ENCODE data around the gene RAB40C. TPM values are rescaled to one million over a fixed set of nuclear protein-coding genes. Genes with fewer than 3 reads are reported as not detected.

RAB40C gene
- total and polyA plus RNA-seq, 2 donors (not counting 1 experiment from before 2014, with no cell fraction given): 3.2 to 11.6 TPM

GRCh38 chr16:559411-560203 is 30.3 kb upstream of the RAB40C start:
- H3K4me3 ChIP-seq (replicated peaks in 1 of 4; ENCODE audit: control extremely low read depth in 1 of 4, insufficient read depth in 1 of 4, low read depth in 3 of 4, low read length in 4 of 4): no peak overlapping the region
- no peak overlapping the region for H3K4me2 ChIP-seq (ENCODE audit: extremely low read depth, insufficient read depth, low read length)
- TF ChIP-seq, protein P1, sequence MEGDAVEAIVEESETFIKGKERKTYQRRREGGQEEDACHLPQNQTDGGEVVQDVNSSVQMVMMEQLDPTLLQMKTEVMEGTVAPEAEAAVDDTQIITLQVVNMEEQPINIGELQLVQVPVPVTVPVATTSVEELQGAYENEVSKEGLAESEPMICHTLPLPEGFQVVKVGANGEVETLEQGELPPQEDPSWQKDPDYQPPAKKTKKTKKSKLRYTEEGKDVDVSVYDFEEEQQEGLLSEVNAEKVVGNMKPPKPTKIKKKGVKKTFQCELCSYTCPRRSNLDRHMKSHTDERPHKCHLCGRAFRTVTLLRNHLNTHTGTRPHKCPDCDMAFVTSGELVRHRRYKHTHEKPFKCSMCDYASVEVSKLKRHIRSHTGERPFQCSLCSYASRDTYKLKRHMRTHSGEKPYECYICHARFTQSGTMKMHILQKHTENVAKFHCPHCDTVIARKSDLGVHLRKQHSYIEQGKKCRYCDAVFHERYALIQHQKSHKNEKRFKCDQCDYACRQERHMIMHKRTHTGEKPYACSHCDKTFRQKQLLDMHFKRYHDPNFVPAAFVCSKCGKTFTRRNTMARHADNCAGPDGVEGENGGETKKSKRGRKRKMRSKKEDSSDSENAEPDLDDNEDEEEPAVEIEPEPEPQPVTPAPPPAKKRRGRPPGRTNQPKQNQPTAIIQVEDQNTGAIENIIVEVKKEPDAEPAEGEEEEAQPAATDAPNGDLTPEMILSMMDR (conservative IDR thresholded peaks at IDR 0.05 in 1 of 2, IDR thresholded peaks at IDR 0.05 in 1 of 2; ENCODE audit: low read depth in 1 of 2, low read length in 2 of 2): no peak
- TF ChIP-seq EZH2 (IDR thresholded peaks at IDR 0.05; ENCODE audit: low read length, missing control alignments): peak; percentile 97
- H3K36me3 ChIP-seq (ENCODE audit: control insufficient read depth, insufficient read depth, low read length): no peaks in the 10 kb centered on the region
- no peaks in the 10 kb centered on the region for H3K9me3 ChIP-seq (ENCODE audit: control insufficient read depth, insufficient read depth, low read depth, low read length)
- no peaks in the 10 kb centered on the region for H3K79me2 ChIP-seq (ENCODE audit: control insufficient read depth, insufficient read depth, low read length)
- H3K27me3 ChIP-seq (ENCODE audit: control insufficient read depth, insufficient read depth, low read length): peaks cover 19% of the 10 kb centered on the region
- no peak overlapping the region for H3K9ac ChIP-seq (ENCODE audit: insufficient read depth, low read length)
- H4K20me1 ChIP-seq (ENCODE audit: control insufficient read depth, extremely low read depth, insufficient read depth, low read length): no peaks in the 10 kb centered on the region
- H2AFZ ChIP-seq (ENCODE audit: low read length): no peak overlapping the region
- no peaks in the 10 kb centered on the region for H3K4me1 ChIP-seq (ENCODE audit: control insufficient read depth, extremely low read depth, insufficient read depth, low read length)
- DNase-seq (ENCODE audit: low read depth in 2 of 2): no peak
- no peak overlapping the region for H3K27ac ChIP-seq (ENCODE audit: insufficient read depth, low read length)

- no peaks in the 10 kb centered on the region for H3K36me3 ChIP-seq (ENCODE audit: control insufficient read depth, insufficient read depth, low read length)
- no peak within 1 kb of the TSS for H2AFZ ChIP-seq (ENCODE audit: low read length)
- H4K20me1 ChIP-seq (ENCODE audit: control insufficient read depth, extremely low read depth, insufficient read depth, low read length): no peaks in the 10 kb centered on the region
- no peak within 1 kb of the TSS for H3K9ac ChIP-seq (ENCODE audit: insufficient read depth, low read length)
- H3K4me1 ChIP-seq (ENCODE audit: control insufficient read depth, extremely low read depth, insufficient read depth, low read length): no peaks in the 10 kb centered on the region
- H3K27ac ChIP-seq (ENCODE audit: insufficient read depth, low read length): no peak within 1 kb of the TSS
- no peak for TF ChIP-seq EZH2 (IDR thresholded peaks at IDR 0.05; ENCODE audit: low read length, missing control alignments)
- TF ChIP-seq, protein P1 (conservative IDR thresholded peaks at IDR 0.05 in 1 of 2, IDR thresholded peaks at IDR 0.05 in 1 of 2; ENCODE audit: low read depth in 1 of 2, low read length in 2 of 2): no peak
- H3K79me2 ChIP-seq (ENCODE audit: control insufficient read depth, insufficient read depth, low read length): no peaks in the 10 kb centered on the region
- DNase-seq (ENCODE audit: low read depth in 2 of 2): no peak
- H3K4me3 ChIP-seq (replicated peaks in 1 of 4; ENCODE audit: control extremely low read depth in 1 of 4, insufficient read depth in 1 of 4, low read depth in 3 of 4, low read length in 4 of 4): no peak within 1 kb of the TSS
- no peak within 1 kb of the TSS for H3K4me2 ChIP-seq (ENCODE audit: extremely low read depth, insufficient read depth, low read length)
- H3K27me3 ChIP-seq (ENCODE audit: control insufficient read depth, insufficient read depth, low read length): peaks cover 19% of the 10 kb centered on the region
- H3K9me3 ChIP-seq (ENCODE audit: control insufficient read depth, insufficient read depth, low read depth, low read length): no peaks in the 10 kb centered on the region
Observed at GRCh38 chr16:560204-560700, 29.6 kb upstream of the RAB40C start, which contains the start of gene PRR35. TSS of gene PRR35 (plus strand) at chr16:560394. CDS start at chr16:563295, 2,901 bp downstream.

- no peak overlapping the region for H3K9ac ChIP-seq (ENCODE audit: insufficient read depth, low read length)
- H2AFZ ChIP-seq (ENCODE audit: low read length): no peak overlapping the region
- peaks cover 19% of the 10 kb centered on the region for H3K27me3 ChIP-seq (ENCODE audit: control insufficient read depth, insufficient read depth, low read length)
- no peak overlapping the region for H3K27ac ChIP-seq (ENCODE audit: insufficient read depth, low read length)
- no peak overlapping the region for H3K4me2 ChIP-seq (ENCODE audit: extremely low read depth, insufficient read depth, low read length)
- H3K9me3 ChIP-seq (ENCODE audit: control insufficient read depth, insufficient read depth, low read depth, low read length): no peaks in the 10 kb centered on the region
- no peaks in the 10 kb centered on the region for H3K36me3 ChIP-seq (ENCODE audit: control insufficient read depth, insufficient read depth, low read length)
- no peaks in the 10 kb centered on the region for H3K79me2 ChIP-seq (ENCODE audit: control insufficient read depth, insufficient read depth, low read length)
- H3K4me3 ChIP-seq (replicated peaks in 1 of 4; ENCODE audit: control extremely low read depth in 1 of 4, insufficient read depth in 1 of 4, low read depth in 3 of 4, low read length in 4 of 4): no peak overlapping the region
- peaks cover 1% of the 10 kb centered on the region for H3K4me1 ChIP-seq (ENCODE audit: control insufficient read depth, extremely low read depth, insufficient read depth, low read length)
- no peaks in the 10 kb centered on the region for H4K20me1 ChIP-seq (ENCODE audit: control insufficient read depth, extremely low read depth, insufficient read depth, low read length)
- TF ChIP-seq EZH2 (IDR thresholded peaks at IDR 0.05; ENCODE audit: low read length, missing control alignments): peak; percentile 98
- TF ChIP-seq, protein P1 (conservative IDR thresholded peaks at IDR 0.05 in 1 of 2, IDR thresholded peaks at IDR 0.05 in 1 of 2; ENCODE audit: low read depth in 1 of 2, low read length in 2 of 2): no peak
- no peak for DNase-seq (ENCODE audit: low read depth in 2 of 2)
Observed at GRCh38 chr16:560701-561412, 29.0 kb upstream of the RAB40C start.

Measured in fibroblast of lung (primary cell).